ENCODE data around the gene TRIM34. TPM values are rescaled to one million over a fixed set of nuclear protein-coding genes. Genes with fewer than 3 reads are reported as not detected.

TRIM34 gene
- total and polyA plus RNA-seq, 4 donors, result 1.7 to 3.8 (median 2.5) TPM

- no peaks in the 10 kb centered on the region for H3K27me3 ChIP-seq (ENCODE audit: control insufficient read depth in 4 of 4, insufficient read depth in 4 of 4, low read length in 3 of 4)
- no peak for DNase-seq (ENCODE audit: low spot score)
- H3K9me3 ChIP-seq (ENCODE audit: control insufficient read depth in 4 of 4, low read length in 3 of 4), result no peaks in the 10 kb centered on the region
- no peak overlapping the region for H3K27ac ChIP-seq (ENCODE audit: low read depth in 1 of 2, low read length in 2 of 2)
- H3K36me3 ChIP-seq (ENCODE audit: control insufficient read depth in 4 of 4, insufficient read depth in 3 of 4, low read depth in 1 of 4, low read length in 3 of 4), result no peaks in the 10 kb centered on the region
- 90% methylated on average over 4 of the region's 4 CpGs for WGBS
- no peak overlapping the region for H3K4me3 ChIP-seq (ENCODE audit: low read depth in 1 of 3, low read length in 3 of 3)
- no peaks in the 10 kb centered on the region for H3K4me1 ChIP-seq (ENCODE audit: control insufficient read depth in 4 of 4, insufficient read depth in 4 of 4, low read length in 3 of 4)
- H3K9ac ChIP-seq (ENCODE audit: low read depth in 1 of 2, low read length in 2 of 2), result no peak overlapping the region
- TF ChIP-seq RXRA (IDR thresholded peaks at IDR 0.05) (no peak), YY1 (IDR thresholded peaks at IDR 0.05) (no peak), TAF1 (conservative IDR thresholded peaks at IDR 0.05) (no peak), GABPA (IDR thresholded peaks at IDR 0.05 in 1 of 2, conservative IDR thresholded peaks at IDR 0.05 in 1 of 2) (no peak), SP1 (IDR thresholded peaks at IDR 0.05) (no peak), EGR1 (IDR thresholded peaks at IDR 0.05; ENCODE audit: low read depth in 2 of 2) (no peak), ATF3 (IDR thresholded peaks at IDR 0.05) (no peak), NR2F2 (IDR thresholded peaks at IDR 0.05) (no peak), ZBTB33 (IDR thresholded peaks at IDR 0.05) (no peak), CTCF (IDR thresholded peaks at IDR 0.05; ENCODE audit: low read depth, low read length, missing input control) (no peak), RAD21 (IDR thresholded peaks at IDR 0.05) (no peak), JUND (IDR thresholded peaks at IDR 0.05) (no peak), FOXA2 (IDR thresholded peaks at IDR 0.05) (no peak), MAX (IDR thresholded peaks at IDR 0.05) (no peak), HNF4A (conservative IDR thresholded peaks at IDR 0.05) (no peak)
Measured at GRCh38 chr11:5604896-5605295, 19.9 kb upstream of the TRIM34 start.

GRCh38 chr11:5605849-5606248 is 19.0 kb upstream of the TRIM34 start:
- Histone ChIP-seq H3K27me3 (ENCODE audit: control insufficient read depth in 4 of 4, insufficient read depth in 4 of 4, low read length in 3 of 4) (no peaks in the 10 kb centered on the region), H3K27ac (ENCODE audit: low read depth in 1 of 2, low read length in 2 of 2) (no peak overlapping the region), H3K9me3 (ENCODE audit: control insufficient read depth in 4 of 4, low read length in 3 of 4) (no peaks in the 10 kb centered on the region), H3K4me1 (ENCODE audit: control insufficient read depth in 4 of 4, insufficient read depth in 4 of 4, low read length in 3 of 4) (no peaks in the 10 kb centered on the region), H3K9ac (ENCODE audit: low read depth in 1 of 2, low read length in 2 of 2) (no peak overlapping the region), H3K36me3 (ENCODE audit: control insufficient read depth in 4 of 4, insufficient read depth in 3 of 4, low read depth in 1 of 4, low read length in 3 of 4) (no peaks in the 10 kb centered on the region), H3K4me3 (ENCODE audit: low read depth in 1 of 3, low read length in 3 of 3) (no peak overlapping the region)
- DNase-seq (ENCODE audit: low spot score), result no peak
- 92% methylated on average over 5 of the region's 5 CpGs for WGBS
- TF ChIP-seq CTCF (IDR thresholded peaks at IDR 0.05; ENCODE audit: low read depth, low read length, missing input control) (no peak), RAD21 (IDR thresholded peaks at IDR 0.05) (no peak), GABPA (IDR thresholded peaks at IDR 0.05 in 1 of 2, conservative IDR thresholded peaks at IDR 0.05 in 1 of 2) (no peak), ZBTB33 (IDR thresholded peaks at IDR 0.05) (no peak), FOXA2 (IDR thresholded peaks at IDR 0.05) (no peak)

Data from liver (tissue), 9 donors.